ENCODE results near the gene MAST4.

- TF ChIP-seq EZH2phosphoT487 (IDR thresholded peaks at IDR 0.05; ENCODE audit: low read length) (no peak), CTCF (IDR thresholded peaks at IDR 0.05; ENCODE audit: low read length) (no peak), EZH2 (optimal IDR thresholded peaks at IDR 0.05; ENCODE audit: low read depth, low read length) (no peak)
Measured at GRCh38 chr5:66561256-66561990, 34.8 kb upstream of the MAST4 start.

All from MM.1S (cell line).